Liver (tissue), 9 donors: Measurements from ENCODE around the gene ITGB1BP1. TPM values are rescaled to one million over a fixed set of nuclear protein-coding genes. Genes with fewer than 3 reads are reported as not detected.

Experiments used
- DNase-seq: peaks from one replicate; pipeline ENCODE4 v3.0.0-alpha.2; 2017; ENCODE audit warnings: low spot score
- H3K27ac ChIP-seq, 2 donors: one replicate each; pipeline ENCODE4 v1.7.0; 2013; ENCODE audit warnings: inconsistent platforms in 2 of 2, low read length in 2 of 2, control low read depth in 1 of 2, low read depth in 1 of 2, mild to moderate bottlenecking in 1 of 2
- H3K27me3 ChIP-seq, 4 donors: one replicate each; pipeline versions ENCODE4 v1.6.1 to v1.7.0; 2013; ENCODE audit warnings: low read length in 3 of 4, inconsistent platforms in 1 of 4, mild to moderate bottlenecking in 1 of 4, moderate library complexity in 1 of 4; ENCODE audit not compliant: control insufficient read depth in 4 of 4, insufficient read depth in 4 of 4
- H3K36me3 ChIP-seq, 4 donors: one replicate each; pipeline versions ENCODE4 v1.6.1 to v1.7.0; 2013; ENCODE audit warnings: low read length in 3 of 4, mild to moderate bottlenecking in 3 of 4, low read depth in 1 of 4, moderate library complexity in 1 of 4; ENCODE audit not compliant: control insufficient read depth in 4 of 4, insufficient read depth in 3 of 4
- H3K4me1 ChIP-seq, 4 donors: one replicate each; pipeline versions ENCODE4 v1.6.1 to v1.7.0; 2013; ENCODE audit warnings: low read length in 3 of 4, mild to moderate bottlenecking in 3 of 4, moderate library complexity in 1 of 4; ENCODE audit not compliant: control insufficient read depth in 4 of 4, insufficient read depth in 4 of 4
- H3K4me3 ChIP-seq, 3 donors: one replicate each; pipeline versions ENCODE4 v1.6.1 to v1.7.0; 2013; ENCODE audit warnings: low read length in 3 of 3, control low read depth in 1 of 3, low read depth in 1 of 3, mild to moderate bottlenecking in 1 of 3
- H3K9ac ChIP-seq, 2 donors: one replicate each; pipeline ENCODE4 v1.7.0; 2013; ENCODE audit warnings: low read length in 2 of 2, mild to moderate bottlenecking in 2 of 2, moderate library complexity in 2 of 2, control low read depth in 1 of 2, low read depth in 1 of 2
- H3K9me3 ChIP-seq, 4 donors: one replicate each; pipeline versions ENCODE4 v1.6.1 to v1.7.0; 2013; ENCODE audit warnings: low read length in 3 of 4; ENCODE audit not compliant: control insufficient read depth in 4 of 4
- FOXA1 ChIP-seq: IDR thresholded peaks from 2 replicates; pipeline ENCODE4 v1.6.1; 2016; ENCODE audit warnings: antibody characterized with exemption
- FOXA2 ChIP-seq: IDR thresholded peaks from 2 replicates; pipeline ENCODE4 v1.6.1; 2016; ENCODE audit warnings: antibody characterized with exemption
- GABPA ChIP-seq, 2 donors: IDR thresholded peaks in 1 of 2; conservative IDR thresholded peaks in 1 of 2; 2 replicates each; pipeline ENCODE4 v1.6.1; 2016; ENCODE audit warnings: antibody characterized with exemption in 2 of 2, mild to moderate bottlenecking in 1 of 2, moderate library complexity in 1 of 2
- HNF4G ChIP-seq: IDR thresholded peaks from 2 replicates; pipeline ENCODE4 v1.6.1; 2016; ENCODE audit warnings: antibody characterized with exemption
- JUND ChIP-seq, 2 donors: IDR thresholded peaks; 2 replicates each; pipeline ENCODE4 v1.6.1; 2016; ENCODE audit warnings: antibody characterized with exemption in 2 of 2
- RAD21 ChIP-seq, 2 donors: IDR thresholded peaks; 2 replicates each; pipeline ENCODE4 v1.6.1; 2016; ENCODE audit warnings: antibody characterized with exemption in 2 of 2, mild to moderate bottlenecking in 2 of 2
- YY1 ChIP-seq: IDR thresholded peaks from 2 replicates; pipeline ENCODE4 v1.6.1; 2016; ENCODE audit warnings: antibody characterized with exemption, mild to moderate bottlenecking
- WGBS: extraction: QIAGEN DNeasy Blood & Tissue Kit; methylation state at CpG from one replicate; pipeline ENCODE4 v1.1.7; 2013; 5-methylcytosine and 5-hydroxymethylcytosine counted together
- polyA plus RNA-seq, 2 donors: library from polyadenylated mRNA; stranded (reverse) in 1 of 2; unstranded in 1 of 2; fragments of 200-250 nt in 1 of 2; fragments of >200 nt in 1 of 2; fragmentation: Nextera tagmentation in 1 of 2; extraction: Ambion mirVana in 1 of 2; gene quantifications; one replicate each; pipeline versions ENCODE4 v1.2.1 to v1.2.3, GENCODE V29; 2013 to 2015
- total RNA-seq, 2 donors: library from RNA; depleted of rRNA; stranded (reverse); fragments of >200 nt; gene quantifications; one replicate each; pipeline ENCODE4 v1.2.3, GENCODE V29; 2014
- TF ChIP-seq, protein P1 (sequence below): fragments of 150-350 bp; IDR thresholded peaks from 2 replicates; pipeline ENCODE4 v1.5.1; 2017; ENCODE audit warnings: improper control_type of control experiment, low read depth, low read length; ENCODE audit not compliant: missing input control
- donor health status: healthy.
- donor health status: healthy.
- donor health status: healthy.
- donor health status: healthy.
- donor health status: healthy.

ITGB1BP1 gene
- total and polyA plus RNA-seq, 4 donors, result 6.6 to 30.9 (median 13.7) TPM

DNA sequence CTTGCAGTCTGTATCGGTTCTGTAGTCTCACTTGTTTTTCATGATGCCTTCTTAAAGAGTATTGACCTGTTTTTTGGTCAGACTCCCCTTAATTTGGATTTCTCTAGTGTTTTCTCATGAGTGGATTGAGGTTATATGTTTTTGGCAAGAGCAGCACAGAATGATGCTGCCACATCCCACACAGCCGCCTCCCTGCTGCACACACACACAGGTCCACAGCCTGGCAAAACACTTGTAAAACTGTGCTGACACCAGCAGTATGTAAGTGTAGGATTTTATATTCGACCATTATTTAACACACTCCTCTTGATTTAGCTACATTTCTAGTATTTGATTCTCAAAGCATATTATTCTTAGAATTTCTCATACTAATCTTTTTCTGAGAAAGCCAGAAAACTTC is 68.1 kb downstream of the ITGB1BP1 start (continued):
- TF ChIP-seq GABPA (IDR thresholded peaks at IDR 0.05 in 1 of 2, conservative IDR thresholded peaks at IDR 0.05 in 1 of 2) (no peak), JUND (IDR thresholded peaks at IDR 0.05) (no peak)

DNA sequence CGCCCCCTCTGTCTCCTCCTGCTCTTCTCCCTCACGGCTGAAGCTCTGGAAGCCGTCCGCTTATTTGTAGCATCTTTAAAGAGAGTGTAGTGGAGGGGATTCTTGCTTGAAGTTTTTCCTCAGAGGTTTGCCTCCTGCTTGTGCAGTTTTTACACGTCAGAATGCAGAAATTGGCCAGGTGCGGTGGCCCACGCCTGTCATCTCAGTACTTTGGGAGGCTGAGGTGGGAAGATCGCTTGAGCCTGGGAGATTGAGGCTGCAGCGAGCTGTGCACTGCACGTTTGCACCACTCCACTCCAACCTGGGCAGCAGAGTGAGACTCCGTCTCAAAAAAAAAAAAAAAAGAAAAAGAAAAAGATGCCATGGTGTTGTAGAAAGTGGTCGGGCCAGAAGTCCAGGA is 69.0 kb downstream of the ITGB1BP1 start:
- Histone ChIP-seq H3K9me3 (no peaks in the 10 kb centered on the region), H3K27me3 (no peaks in the 10 kb centered on the region), H3K9ac (no peak overlapping the region), H3K4me3 (no peak overlapping the region), H3K4me1 (no peaks in the 10 kb centered on the region), H3K36me3 (peaks cover 0 to 7% (median 2%) of the 10 kb centered on the region in 4 donors), H3K27ac (no peak overlapping the region)
- WGBS, result 96% methylated on average over 12 of the region's 12 CpGs
- TF ChIP-seq YY1 (no peak), RAD21 (IDR thresholded peaks at IDR 0.05) (no peak), FOXA2 (no peak), FOXA1 (no peak), HNF4G (no peak), GABPA (IDR thresholded peaks at IDR 0.05 in 1 of 2, conservative IDR thresholded peaks at IDR 0.05 in 1 of 2) (no peak)
- TF ChIP-seq, protein P1, sequence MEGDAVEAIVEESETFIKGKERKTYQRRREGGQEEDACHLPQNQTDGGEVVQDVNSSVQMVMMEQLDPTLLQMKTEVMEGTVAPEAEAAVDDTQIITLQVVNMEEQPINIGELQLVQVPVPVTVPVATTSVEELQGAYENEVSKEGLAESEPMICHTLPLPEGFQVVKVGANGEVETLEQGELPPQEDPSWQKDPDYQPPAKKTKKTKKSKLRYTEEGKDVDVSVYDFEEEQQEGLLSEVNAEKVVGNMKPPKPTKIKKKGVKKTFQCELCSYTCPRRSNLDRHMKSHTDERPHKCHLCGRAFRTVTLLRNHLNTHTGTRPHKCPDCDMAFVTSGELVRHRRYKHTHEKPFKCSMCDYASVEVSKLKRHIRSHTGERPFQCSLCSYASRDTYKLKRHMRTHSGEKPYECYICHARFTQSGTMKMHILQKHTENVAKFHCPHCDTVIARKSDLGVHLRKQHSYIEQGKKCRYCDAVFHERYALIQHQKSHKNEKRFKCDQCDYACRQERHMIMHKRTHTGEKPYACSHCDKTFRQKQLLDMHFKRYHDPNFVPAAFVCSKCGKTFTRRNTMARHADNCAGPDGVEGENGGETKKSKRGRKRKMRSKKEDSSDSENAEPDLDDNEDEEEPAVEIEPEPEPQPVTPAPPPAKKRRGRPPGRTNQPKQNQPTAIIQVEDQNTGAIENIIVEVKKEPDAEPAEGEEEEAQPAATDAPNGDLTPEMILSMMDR, result no peak
- DNase-seq, result no peak

Other genes with a start within 250 kb of the ITGB1BP1 start
- gene ASAP2, start 216.7 kb downstream of the ITGB1BP1 start, total RNA-seq, result 1 to 10 TPM; 3.5 to 5.9 TPM
- 1 to 10 TPM in 1 of 2 donors, under 1 TPM in 1; 0.36 to 1.6 TPM for gene ASAP2, start 216.7 kb downstream of the ITGB1BP1 start, polyA plus RNA-seq
- gene CPSF3, start 126 bp upstream of the ITGB1BP1 start, total RNA-seq, result 10 to 100 TPM; 22.6 to 32.2 TPM
- 10 to 100 TPM in 1 of 2 donors, 1 to 10 TPM in 1; 8.7 to 11.3 TPM for gene CPSF3, start 126 bp upstream of the ITGB1BP1 start, polyA plus RNA-seq
- 10 to 100 TPM; 19.2 to 22.6 TPM for gene IAH1, start 51.0 kb upstream of the ITGB1BP1 start, total RNA-seq
- gene IAH1, start 51.0 kb upstream of the ITGB1BP1 start, polyA plus RNA-seq, result 10 to 100 TPM; 31.3 to 62.1 TPM
- 10 to 100 TPM; 12.6 to 14.1 TPM for gene ADAM17, start 132.3 kb upstream of the ITGB1BP1 start, total RNA-seq
- gene ADAM17, start 132.3 kb upstream of the ITGB1BP1 start, polyA plus RNA-seq, result 1 to 10 TPM; 3.3 TPM
- 100 to 1,000 TPM in 1 of 2 donors, 10 to 100 TPM in 1; 78.6 to 145 TPM for gene YWHAQ, start 207.5 kb upstream of the ITGB1BP1 start, total RNA-seq
- 10 to 100 TPM; 68.8 to 97.4 TPM for gene YWHAQ, start 207.5 kb upstream of the ITGB1BP1 start, polyA plus RNA-seq